Kidney tubule cell (primary cell): ENCODE measurements around the gene PIGZ.
"Not testable (repeated sequence)": the region's sequence is repeated elsewhere in the genome, so short reads cannot be mapped to it uniquely, and the experiment has no call there.

Source experiments
- DNase-seq: peaks from one replicate; pipeline ENCODE4 v3.0.0-alpha.2; 2018; ENCODE audit warnings: low spot score

PIGZ gene

GRCh38 chr3:196949285-196949619, 19.4 kb downstream of the PIGZ start:
- DNase-seq, result no peak

GRCh38 chr3:196948442-196949284, 20.0 kb downstream of the PIGZ start:
- DNase-seq, result peak; percentile 16

GRCh38 chr3:196947860-196948441, 20.7 kb downstream of the PIGZ start:
- DNase-seq, result no peak

- DNase-seq, result no peak
Measured at GRCh38 chr3:196947136-196947859, 21.3 kb downstream of the PIGZ start.

DNA sequence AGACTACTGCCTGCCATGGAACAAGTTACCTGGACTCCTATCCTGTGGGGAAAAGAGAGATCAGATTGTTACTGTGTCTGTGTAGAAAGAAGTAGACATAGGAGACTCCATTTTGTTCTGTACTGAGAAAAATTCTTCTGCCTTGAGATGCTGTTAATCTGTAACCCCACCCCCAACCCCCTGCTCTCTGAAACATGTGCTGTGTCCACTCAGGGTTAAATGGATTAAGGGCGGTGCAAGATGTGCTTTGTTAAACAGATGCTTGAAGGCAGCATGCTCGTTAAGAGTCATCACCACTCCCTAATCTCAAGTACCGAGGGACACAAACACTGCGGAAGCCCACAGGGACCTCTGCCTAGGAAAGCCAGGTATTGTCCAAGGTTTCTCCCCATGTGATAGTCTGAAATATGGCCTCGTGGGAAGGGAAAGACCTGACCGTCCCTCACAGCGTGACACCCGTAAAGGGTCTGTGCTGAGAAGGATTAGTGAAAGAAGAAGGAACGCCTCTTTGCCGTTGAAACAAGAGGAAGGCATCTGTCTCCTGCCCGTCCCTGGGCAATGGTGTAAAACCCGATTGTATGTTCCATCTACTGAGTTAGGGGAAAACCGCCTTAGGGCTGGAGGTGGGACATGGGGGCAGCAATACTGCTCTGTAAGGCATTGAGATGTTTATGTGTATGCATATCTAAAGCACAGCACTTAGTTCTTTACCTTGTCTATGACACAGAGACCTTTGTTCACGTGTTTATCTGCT, 24.4 kb downstream of the PIGZ start:
- DNase-seq, result not testable (repeated sequence)

GRCh38 chr3:196942915-196943277, 25.7 kb downstream of the PIGZ start:
- DNase-seq, result peak; percentile 13

- peak; percentile 99 for DNase-seq
Measured at GRCh38 chr3:196942226-196942914, 26.3 kb downstream of the PIGZ start, which contains the start of gene NCBP2. TSS of gene NCBP2 (minus strand) at chr3:196942528. CDS start at chr3:196942503, 25 bp downstream.

- DNase-seq, result no peak
Measured at GRCh38 chr3:196941729-196942225, 26.9 kb downstream of the PIGZ start.

- DNase-seq, result no peak
Measured at GRCh38 chr3:196938576-196938975, 30.1 kb downstream of the PIGZ start.

GRCh38 chr3:196938124-196938523, 30.5 kb downstream of the PIGZ start:
- no peak for DNase-seq

DNA sequence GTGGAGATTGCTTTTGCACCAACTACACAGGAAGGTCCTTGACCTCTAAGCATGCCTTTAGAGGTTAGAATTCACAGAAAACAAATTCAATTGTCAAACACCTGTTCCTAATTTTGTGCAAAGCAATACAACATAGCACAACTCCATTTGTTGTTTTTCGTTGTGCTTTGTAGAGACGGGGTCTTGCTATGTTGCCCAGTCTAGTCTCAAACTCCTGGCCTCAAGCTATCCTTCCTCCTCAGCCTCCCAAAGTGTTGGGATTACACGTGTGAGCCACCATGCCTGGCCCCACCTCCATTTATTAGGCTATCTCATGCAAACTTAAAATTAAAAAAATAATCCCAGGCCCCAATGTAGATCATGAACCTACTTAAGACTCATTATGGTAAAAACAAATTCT, 32.3 kb downstream of the PIGZ start:
- no peak for DNase-seq

GRCh38 chr3:196932600-196932999, 36.0 kb downstream of the PIGZ start:
- DNase-seq, result no peak

GRCh38 chr3:196931828-196932587, 36.6 kb downstream of the PIGZ start:
- DNase-seq, result no peak

DNA sequence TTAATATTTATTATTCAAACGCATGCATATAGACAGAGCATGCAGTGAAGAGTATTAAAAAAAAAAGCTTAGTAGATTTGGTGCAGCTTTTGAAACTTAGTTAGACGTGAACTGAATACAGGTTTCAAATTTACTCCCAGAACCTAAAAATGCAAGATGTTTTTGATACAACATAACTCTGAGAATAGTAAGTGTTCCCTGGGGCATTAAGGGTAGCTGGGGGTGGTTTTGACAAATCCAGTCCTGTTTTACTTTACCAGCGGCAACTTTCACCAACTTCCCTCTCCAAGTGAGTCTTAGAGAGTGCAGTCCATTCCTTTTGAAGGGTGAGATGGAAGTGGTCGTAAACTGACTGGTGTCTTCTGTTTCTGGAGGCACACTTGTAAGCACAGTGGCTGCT, 37.5 kb downstream of the PIGZ start:
- DNase-seq, result no peak

GRCh38 chr3:196927571-196928453, 40.8 kb downstream of the PIGZ start:
- DNase-seq, result no peak

GRCh38 chr3:196920733-196921132, 47.9 kb downstream of the PIGZ start:
- DNase-seq, result no peak

- DNase-seq, result no peak
Measured at GRCh38 chr3:196918968-196919367, 49.7 kb downstream of the PIGZ start.

- no peak for DNase-seq
Measured at GRCh38 chr3:196916995-196917394, 51.6 kb downstream of the PIGZ start.

GRCh38 chr3:196916221-196916620, 52.4 kb downstream of the PIGZ start:
- no peak for DNase-seq

DNA sequence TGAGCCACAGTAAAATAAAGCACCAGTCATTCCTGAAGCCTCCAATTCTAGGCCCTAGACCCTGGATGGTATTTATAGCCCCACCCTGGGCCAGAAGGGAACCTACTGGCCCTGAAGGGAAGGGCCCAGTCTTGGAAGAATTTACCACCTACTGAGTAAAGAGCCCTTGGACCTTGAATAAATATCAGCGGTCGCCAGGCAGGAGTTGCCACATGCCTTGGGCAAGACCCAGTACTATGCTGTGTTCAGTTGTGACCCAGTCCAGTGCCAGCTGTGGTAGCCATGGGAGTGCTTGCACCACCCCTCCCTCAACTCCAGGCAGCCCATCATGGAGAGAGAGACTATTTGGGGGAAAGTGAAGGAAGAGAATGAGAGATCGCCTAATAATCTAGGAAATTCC, 53.3 kb downstream of the PIGZ start:
- DNase-seq, result no peak
